ENCODE data around the gene PTGR1.
A peak's percentile ranks its signal among the peaks of the same experiment; 100 is the strongest.

The PTGR1 gene

GRCh38 chr9:111542497-111543254, 56.8 kb downstream of the PTGR1 start:
- no peak for DNase-seq (ENCODE audit: low spot score)

DNA sequence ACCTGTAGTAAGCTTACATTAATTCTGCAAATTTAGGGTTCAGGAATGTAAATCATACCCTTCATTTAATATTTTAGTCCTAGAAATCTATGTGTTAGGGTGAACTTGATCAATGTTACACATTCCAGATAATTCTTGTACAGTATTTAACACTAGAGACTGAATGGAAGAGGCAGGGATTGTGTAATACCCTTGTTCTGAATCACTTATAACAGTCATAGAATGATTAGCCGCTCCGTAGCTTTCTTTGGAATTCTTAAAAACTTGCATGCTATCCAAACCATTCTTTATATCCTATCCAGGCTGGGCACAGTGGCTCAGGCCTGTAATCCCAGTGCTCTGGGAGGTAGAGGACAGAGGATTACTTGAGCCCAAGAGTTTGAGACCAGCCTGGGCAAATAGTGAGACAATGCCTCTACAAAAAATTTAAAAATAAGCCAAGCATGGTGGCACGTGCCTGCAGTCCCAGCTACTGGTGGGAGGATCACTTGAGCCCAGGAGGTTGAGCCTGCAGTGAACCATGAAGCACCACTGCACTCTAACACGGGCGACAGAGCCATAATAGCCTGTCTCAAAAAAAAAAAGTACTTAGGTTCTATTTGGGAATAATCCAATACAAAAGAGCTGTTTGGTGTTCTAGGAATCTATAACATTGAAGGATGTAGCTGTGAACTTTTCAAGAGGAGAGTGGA, 66.2 kb downstream of the PTGR1 start:
- peak; percentile 10 for DNase-seq (ENCODE audit: low spot score)

GRCh38 chr9:111531716-111532115, 67.7 kb downstream of the PTGR1 start:
- DNase-seq (ENCODE audit: low spot score): no peak

- DNase-seq (ENCODE audit: low spot score): no peak
These were observed 69.7 kb downstream of the PTGR1 start for GRCh38 chr9:111529787-111530186.

GRCh38 chr9:111527347-111527746, 72.1 kb downstream of the PTGR1 start:
- DNase-seq (ENCODE audit: low spot score): peak; percentile 15

GRCh38 chr9:111525056-111525977, 74.1 kb downstream of the PTGR1 start, which contains the start of gene ZNF483:
Gene ZNF483, plus strand, starts transcription at chr9:111525179. Its CDS starts 2,217 bp downstream, at chr9:111527396.
- peak; percentile 85 for DNase-seq (ENCODE audit: low spot score)

GRCh38 chr9:111524731-111525055, 74.8 kb downstream of the PTGR1 start:
- DNase-seq (ENCODE audit: low spot score): peak; percentile 3

GRCh38 chr9:111516061-111516465, 83.4 kb downstream of the PTGR1 start:
- no peak for DNase-seq (ENCODE audit: low spot score)

GRCh38 chr9:111514967-111515366, 84.5 kb downstream of the PTGR1 start:
- no peak for DNase-seq (ENCODE audit: low spot score)
